ENCODE data around the gene ARAF. TPM values are rescaled to one million over a fixed set of nuclear protein-coding genes. Genes with fewer than 3 reads are reported as not detected.
A peak's percentile ranks its signal among the peaks of the same experiment; 100 is the strongest.

The ARAF gene
- total and polyA plus RNA-seq, 2 of the 8 experiments (the other 6 are each of a cell fraction or from before 2014, with no cell fraction given), result 39.0 to 45.2 TPM

DNA sequence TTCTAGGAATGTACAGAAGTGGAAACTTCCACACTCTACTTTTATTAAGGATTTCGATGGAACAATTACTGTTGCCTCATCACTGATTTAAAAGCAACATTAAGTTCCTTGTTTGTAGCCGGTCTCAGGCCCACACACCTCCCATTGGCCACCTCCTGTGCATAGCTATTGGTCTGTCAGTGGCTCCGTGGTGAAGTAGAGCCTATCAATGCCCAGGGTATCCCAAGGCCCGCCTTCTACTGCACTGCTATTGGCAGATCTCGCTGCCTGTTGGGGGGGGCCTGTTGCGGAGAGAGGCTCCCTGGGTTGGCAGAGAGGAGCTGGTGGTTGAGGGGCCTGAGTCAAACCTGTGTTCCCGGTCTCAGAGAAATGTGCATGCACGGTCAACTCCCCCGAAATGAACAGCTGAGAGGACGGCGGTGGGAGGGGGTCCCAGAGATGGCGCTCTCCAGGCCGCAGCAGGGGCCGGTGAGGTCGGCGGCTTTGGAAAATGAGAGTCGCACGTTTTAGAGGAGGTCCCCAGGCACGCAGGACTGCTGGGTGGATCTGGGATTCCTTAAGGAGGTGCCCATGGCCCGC, 4.9 kb upstream of the ARAF start:
- peak overlapping the region in 3 of 4 experiments; percentile 62 to 80 (median 73); a peak in 6 of 7 replicates for H3K9ac ChIP-seq (replicated peaks in 1 of 4; ENCODE audit: extremely low read depth in 1 of 4, low read depth in 3 of 4, low read length in 3 of 4)
- WGBS, 2 experiments (ENCODE audit: extremely low coverage in 1 of 2, insufficient coverage in 1 of 2, insufficient read length in 1 of 2, insufficient replicate concordance in 2 of 2, low coverage in 1 of 2, low lambda C conversion rate in 2 of 2, missing lambda C conversion rate in 1 of 2), result 4% methylated on average over 13 of the region's 20 CpGs; no CpG with 5 or more reads in 1 of the 2 experiments
- peak; percentile 97 for FAIRE-seq

More for the DNA sequence above, 4.9 kb upstream of the ARAF start:
- CTCF ChIA-PET (ENCODE audit: partially characterized antibody), result interaction anchor here (0.5 to 1.2 kb wide), 2 partner anchors 11 to 15 kb away, joined by 3 read pairs; no protein-coding TSS in a partner anchor
- Histone ChIP-seq H4K91ac (replicated peaks; ENCODE audit: insufficient read length, low read length) (no peak overlapping the region), H3K18ac (ENCODE audit: extremely low read depth, low read length) (no peak overlapping the region), H3K4ac (replicated peaks; ENCODE audit: insufficient read length, low read depth, low read length) (peak overlapping the region; percentile 69), H3K56ac (replicated peaks; ENCODE audit: insufficient read length, low read depth, low read length) (no peak overlapping the region), H4K20me1 (replicated peaks in 1 of 2; ENCODE audit: control insufficient read depth in 1 of 2, insufficient read depth in 2 of 2, low read length in 2 of 2) (no peaks in the 10 kb centered on the region), H3K4me1 (replicated peaks in 1 of 4; ENCODE audit: control insufficient read depth in 3 of 4, insufficient read depth in 4 of 4, low read length in 3 of 4) (no peaks in the 10 kb centered on the region), H3K9me3 (ENCODE audit: insufficient read depth in 2 of 2, low read depth in 1 of 2, low read length in 1 of 2) (no peaks in the 10 kb centered on the region), H3K27me3 (replicated peaks in 1 of 4; ENCODE audit: control insufficient read depth in 3 of 4, extremely low read depth in 1 of 4, insufficient read depth in 3 of 4, low read length in 3 of 4) (no peaks in the 10 kb centered on the region), H3K23ac (ENCODE audit: insufficient read length) (no peak overlapping the region), H2BK20ac (ENCODE audit: low read length) (no peak overlapping the region), H3K4me3 (ENCODE audit: extremely low read depth in 1 of 4, insufficient read depth in 2 of 4, low read depth in 3 of 4, low read length in 4 of 4) (peak overlapping the region; percentile 48 to 69 (median 60)), H2BK5ac (ENCODE audit: low read depth, low read length) (no peak overlapping the region), H2BK120ac (replicated peaks; ENCODE audit: low read depth, low read length) (no peak overlapping the region), H4K8ac (ENCODE audit: extremely low read depth, insufficient read depth, low read length) (peak overlapping the region; percentile 92), H3K14ac (ENCODE audit: insufficient read length) (no peak overlapping the region), H2AFZ (ENCODE audit: low read length) (no peak overlapping the region), H2AK5ac (ENCODE audit: low read depth, low read length) (no peak overlapping the region), H3K79me2 (ENCODE audit: control insufficient read depth in 1 of 2, insufficient read depth in 2 of 2, low read length in 2 of 2) (no peaks in the 10 kb centered on the region), H3K27ac (ENCODE audit: low read depth, low read length) (peak overlapping the region; percentile 61; the same call in 1 of the 2 replicates), H2BK12ac (ENCODE audit: low read depth, low read length) (no peak overlapping the region), H2BK15ac (ENCODE audit: low read length) (no peak overlapping the region), H3K23me2 (ENCODE audit: low read depth, low read length) (0 out of 2 replicates have a peak, but pooled peaks cover 2% of the 10 kb centered on the region), H3K36me3 (ENCODE audit: control insufficient read depth in 2 of 4, insufficient read depth in 4 of 4, low read length in 3 of 4) (no peaks in the 10 kb centered on the region), H3K4me2 (ENCODE audit: insufficient read depth in 1 of 2, low read depth in 2 of 2, low read length in 2 of 2) (peak overlapping the region; percentile 66 to 74), H3K79me1 (ENCODE audit: low read depth, low read length) (no peaks in the 10 kb centered on the region), H4K5ac (ENCODE audit: insufficient read length, low read depth, low read length) (peak overlapping the region; percentile 71)
- POLR2A ChIA-PET (ENCODE audit: partially characterized antibody), result interaction anchor here (0.5 to 1.9 kb wide), 5 partner anchors 9 to 61 kb away, joined by 3 to 9 read pairs (median 3); no protein-coding TSS in a partner anchor
- TF ChIP-seq TAF1 (IDR thresholded peaks at IDR 0.05; ENCODE audit: low read depth, low read length) (peak; percentile 64; the same call in 1 of the 2 replicates), PHF8 (conservative IDR thresholded peaks at IDR 0.05; ENCODE audit: low read depth, low read length) (peak; percentile 33; the same call in 1 of the 2 replicates), POLR2AphosphoS5 (IDR thresholded peaks at IDR 0.05; ENCODE audit: low read depth, low read length) (peak; percentile 67), POLR2A (IDR thresholded peaks at IDR 0.05; ENCODE audit: control extremely low read depth in 1 of 2, low read depth in 2 of 2, low read length in 2 of 2) (peak; percentile 49 to 72), CHD2 (IDR thresholded peaks at IDR 0.05; ENCODE audit: low read length) (peak; percentile 86), SP1 (IDR thresholded peaks at IDR 0.05; ENCODE audit: low read depth, low read length) (peak; percentile 97), TCF12 (IDR thresholded peaks at IDR 0.05; ENCODE audit: low read depth, low read length) (no peak), TBP (IDR thresholded peaks at IDR 0.05; ENCODE audit: low read depth, low read length) (peak; percentile 52; the same call in 1 of the 2 replicates), SP2 (IDR thresholded peaks at IDR 0.05; ENCODE audit: low read length) (peak; percentile 76), CEBPB (IDR thresholded peaks at IDR 0.05; ENCODE audit: low read depth, low read length) (peak; percentile 44; the same call in 1 of the 2 replicates), RBBP5 (IDR thresholded peaks at IDR 0.05; ENCODE audit: borderline replicate concordance, low read depth, low read length) (no peak), SP4 (IDR thresholded peaks at IDR 0.05; ENCODE audit: low read length) (no peak), HDAC2 (IDR thresholded peaks at IDR 0.05; ENCODE audit: borderline replicate concordance in 1 of 2, low read depth in 2 of 2, low read length in 2 of 2) (no peak)
- TF ChIP-seq, protein P1, sequence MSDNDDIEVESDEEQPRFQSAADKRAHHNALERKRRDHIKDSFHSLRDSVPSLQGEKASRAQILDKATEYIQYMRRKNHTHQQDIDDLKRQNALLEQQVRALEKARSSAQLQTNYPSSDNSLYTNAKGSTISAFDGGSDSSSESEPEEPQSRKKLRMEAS (IDR thresholded peaks at IDR 0.05), result no peak
- DNase-seq (ENCODE audit: low read depth in 1 of 2, low spot score in 2 of 2), result peak; percentile 63 to 70

Measured in H1 (cell line).